Fibroblast of villous mesenchyme (primary cell): Measurements from ENCODE around the gene ARL2. TPM values are rescaled to one million over a fixed set of nuclear protein-coding genes. Genes with fewer than 3 reads are reported as not detected.
"Not testable (repeated sequence)": the region's sequence is repeated elsewhere in the genome, so short reads cannot be mapped to it uniquely, and the experiment has no call there.

Experiments used
- DNase-seq: peaks from one replicate; pipeline ENCODE4 v3.0.0-alpha.2; 2010; ENCODE audit warnings: low read depth
- H3K4me3 ChIP-seq: 2 replicates; pipeline ENCODE4 v1.5.1; 2011; ENCODE audit warnings: low read depth, mild to moderate bottlenecking, low read length
- total RNA-seq: library from RNA; depleted of rRNA; stranded (reverse); fragments of >200 nt; gene quantifications from 2 replicates; pipeline ENCODE4 v1.2.3, GENCODE V29; 2012
- TF ChIP-seq, protein P1 (sequence below): IDR thresholded peaks from 2 replicates; pipeline ENCODE4 v1.5.1; 2012; ENCODE audit warnings: low read depth, mild to moderate bottlenecking, low read length; ENCODE audit not compliant: insufficient read depth

The ARL2 gene
- total RNA-seq, 1 donor, result 44.5 TPM

DNA sequence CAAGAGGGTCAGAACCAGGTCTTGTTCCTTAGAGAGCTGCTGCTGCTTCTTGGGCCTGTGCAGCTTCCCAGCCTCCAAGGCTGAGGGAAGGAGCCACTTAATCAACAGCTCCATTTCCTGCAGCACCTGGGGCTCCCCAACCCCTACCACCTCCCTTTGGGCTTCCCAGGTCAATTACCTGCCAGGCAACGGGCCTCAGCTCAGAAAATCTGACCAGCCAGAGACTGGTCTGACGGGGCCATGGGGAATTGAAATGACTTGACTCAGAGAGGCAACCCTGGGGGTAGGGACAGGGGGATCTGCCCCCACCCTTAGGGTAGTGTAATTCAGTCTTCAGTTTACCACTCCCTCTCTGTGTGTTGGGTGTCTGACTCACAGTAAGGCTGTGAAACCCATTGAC lies 37.3 kb upstream of the ARL2 start:
- DNase-seq, result no peak
- TF ChIP-seq, protein P1, sequence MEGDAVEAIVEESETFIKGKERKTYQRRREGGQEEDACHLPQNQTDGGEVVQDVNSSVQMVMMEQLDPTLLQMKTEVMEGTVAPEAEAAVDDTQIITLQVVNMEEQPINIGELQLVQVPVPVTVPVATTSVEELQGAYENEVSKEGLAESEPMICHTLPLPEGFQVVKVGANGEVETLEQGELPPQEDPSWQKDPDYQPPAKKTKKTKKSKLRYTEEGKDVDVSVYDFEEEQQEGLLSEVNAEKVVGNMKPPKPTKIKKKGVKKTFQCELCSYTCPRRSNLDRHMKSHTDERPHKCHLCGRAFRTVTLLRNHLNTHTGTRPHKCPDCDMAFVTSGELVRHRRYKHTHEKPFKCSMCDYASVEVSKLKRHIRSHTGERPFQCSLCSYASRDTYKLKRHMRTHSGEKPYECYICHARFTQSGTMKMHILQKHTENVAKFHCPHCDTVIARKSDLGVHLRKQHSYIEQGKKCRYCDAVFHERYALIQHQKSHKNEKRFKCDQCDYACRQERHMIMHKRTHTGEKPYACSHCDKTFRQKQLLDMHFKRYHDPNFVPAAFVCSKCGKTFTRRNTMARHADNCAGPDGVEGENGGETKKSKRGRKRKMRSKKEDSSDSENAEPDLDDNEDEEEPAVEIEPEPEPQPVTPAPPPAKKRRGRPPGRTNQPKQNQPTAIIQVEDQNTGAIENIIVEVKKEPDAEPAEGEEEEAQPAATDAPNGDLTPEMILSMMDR, result no peak
- no peak overlapping the region for H3K4me3 ChIP-seq

DNA sequence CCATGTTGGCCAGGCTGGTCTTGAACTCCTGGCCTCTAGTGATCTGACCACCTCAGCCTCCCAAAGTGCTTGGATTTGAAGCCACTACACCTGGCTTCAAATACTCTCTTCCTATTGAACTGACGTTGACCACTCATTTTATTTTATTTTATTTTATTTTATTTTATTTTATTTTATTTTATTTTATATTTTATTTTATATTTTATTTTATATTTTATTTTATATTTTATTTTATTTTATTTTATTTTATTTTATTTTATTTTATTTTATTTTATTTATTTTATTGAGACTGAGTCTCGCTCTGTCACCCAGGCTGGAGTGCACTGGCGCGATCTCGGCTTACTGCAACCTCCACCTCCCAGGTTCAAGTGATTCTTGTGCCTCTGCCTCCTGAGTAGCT lies 30.6 kb upstream of the ARL2 start:
- not testable (repeated sequence) for DNase-seq, H3K4me3 ChIP-seq

DNA sequence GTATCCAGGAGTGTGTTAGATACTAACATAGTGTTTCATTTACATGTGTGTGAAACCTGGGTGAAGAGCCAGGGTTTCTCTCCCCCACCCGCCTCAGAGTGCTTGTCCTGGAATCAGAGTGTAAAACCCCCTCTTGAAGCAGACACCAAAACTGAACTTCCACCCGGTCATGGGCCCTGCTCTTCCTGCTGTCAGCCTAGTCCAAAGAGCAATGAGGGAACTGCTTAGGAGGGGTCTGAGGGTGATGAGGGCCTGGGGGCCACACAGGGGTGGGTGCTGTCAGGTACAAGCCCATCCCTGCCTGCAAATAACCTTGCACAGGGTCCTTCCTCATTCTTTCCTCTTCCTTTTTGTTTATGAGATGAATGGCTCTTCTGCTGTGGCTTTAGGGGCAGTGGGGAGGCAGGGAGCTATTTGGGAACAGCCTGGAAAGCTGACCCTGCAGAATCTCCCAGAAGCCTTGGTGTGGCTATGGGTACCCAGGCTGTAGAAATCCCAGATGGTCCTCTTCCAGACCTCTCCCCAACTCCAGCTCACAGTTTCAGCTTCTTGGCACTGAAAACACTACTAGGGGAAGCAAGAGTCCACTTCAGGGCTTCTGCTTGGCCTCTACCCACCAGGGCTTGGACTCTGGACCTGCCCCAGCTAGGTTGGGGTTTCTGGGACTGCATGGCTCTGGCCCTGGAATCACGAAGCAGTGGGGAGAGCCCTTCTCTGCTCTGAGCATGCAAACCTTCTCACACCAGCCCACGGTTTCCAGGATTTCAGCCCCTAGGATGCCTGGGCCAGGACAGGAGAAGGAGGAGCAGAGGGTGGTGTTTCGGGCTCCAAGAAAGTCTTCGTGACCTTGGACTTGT lies 25.7 kb upstream of the ARL2 start:
- TF ChIP-seq, protein P1, result no peak
- no peak for DNase-seq
- no peak overlapping the region for H3K4me3 ChIP-seq

DNA sequence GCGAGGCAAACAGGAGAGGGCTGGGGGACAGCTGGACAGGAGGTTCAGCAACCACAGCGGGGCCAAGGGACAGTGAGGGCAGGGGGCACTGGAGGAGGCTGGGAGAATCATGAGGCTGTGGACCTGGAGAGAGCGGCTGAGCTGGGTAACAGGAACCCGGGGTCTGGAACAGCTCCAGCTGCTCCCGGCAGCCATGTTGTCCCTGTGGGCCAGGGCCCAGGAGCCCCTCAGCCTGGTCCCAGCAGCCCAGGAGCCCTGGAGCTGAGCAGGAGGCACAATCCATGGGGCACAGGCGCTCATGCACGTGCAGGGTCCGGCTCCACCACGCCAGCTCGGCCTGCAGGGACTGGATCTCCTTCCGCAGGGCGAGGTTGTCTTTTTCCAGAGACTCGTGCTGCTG lies 24.5 kb upstream of the ARL2 start:
- TF ChIP-seq, protein P1, result no peak
- no peak for DNase-seq
- no peak overlapping the region for H3K4me3 ChIP-seq

DNA sequence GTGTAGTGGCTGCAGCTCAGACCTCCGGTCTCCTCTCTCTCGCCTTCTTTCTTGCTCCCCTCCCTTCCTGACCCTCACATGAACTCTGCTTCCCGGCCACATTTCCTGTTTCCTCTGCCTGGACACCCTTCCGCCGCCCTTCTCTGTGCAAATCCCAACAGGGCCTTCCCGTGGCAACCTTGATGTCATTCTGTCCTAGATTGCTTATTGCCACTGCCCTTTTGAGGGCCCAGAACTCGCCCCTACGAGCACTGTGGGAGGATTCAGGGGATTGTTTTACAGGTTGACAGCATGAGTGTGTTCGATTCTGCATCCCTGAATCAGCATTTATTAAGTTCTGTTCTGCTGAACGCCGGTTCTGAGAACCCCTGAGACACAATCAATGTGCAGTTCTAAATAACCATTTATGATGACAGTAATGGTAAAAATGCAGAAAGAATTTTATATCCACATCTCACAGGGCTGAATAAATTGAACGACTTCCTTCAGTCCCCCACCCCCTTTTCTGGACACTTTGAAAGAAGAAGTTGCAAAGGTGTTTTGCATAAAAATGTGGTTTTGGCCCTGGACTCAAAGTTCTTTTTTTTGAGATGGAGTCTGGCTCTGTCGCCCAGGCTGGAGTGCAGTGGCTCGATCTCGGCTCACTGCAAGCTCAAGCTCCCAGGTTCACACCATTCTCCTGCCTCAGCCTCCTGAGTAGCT lies 23.6 kb upstream of the ARL2 start:
- DNase-seq, result peak; percentile 40
- no peak overlapping the region for H3K4me3 ChIP-seq
- TF ChIP-seq, protein P1, result no peak

DNA sequence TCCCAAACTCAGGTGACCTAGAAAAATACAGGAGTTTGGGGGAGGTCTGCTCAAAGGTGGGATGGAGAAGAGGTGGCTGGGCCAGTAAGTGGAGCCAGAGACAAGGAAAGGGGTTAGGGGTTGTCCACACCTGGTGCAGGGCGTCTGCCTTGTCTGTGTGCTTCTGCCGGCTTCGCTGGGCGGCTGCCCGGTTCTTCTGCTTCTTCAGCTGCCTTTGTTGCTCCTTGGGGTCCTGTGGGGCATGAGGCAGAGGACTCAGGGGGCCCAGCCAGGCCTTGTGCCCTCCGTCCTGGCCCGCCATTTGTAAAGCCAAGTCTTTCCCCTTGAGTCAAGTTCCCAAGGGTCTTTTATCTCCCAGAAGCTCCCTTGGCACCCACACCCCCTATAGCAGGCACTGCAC lies 19.6 kb upstream of the ARL2 start:
- TF ChIP-seq, protein P1, result no peak
- no peak for DNase-seq
- no peak overlapping the region for H3K4me3 ChIP-seq

DNA sequence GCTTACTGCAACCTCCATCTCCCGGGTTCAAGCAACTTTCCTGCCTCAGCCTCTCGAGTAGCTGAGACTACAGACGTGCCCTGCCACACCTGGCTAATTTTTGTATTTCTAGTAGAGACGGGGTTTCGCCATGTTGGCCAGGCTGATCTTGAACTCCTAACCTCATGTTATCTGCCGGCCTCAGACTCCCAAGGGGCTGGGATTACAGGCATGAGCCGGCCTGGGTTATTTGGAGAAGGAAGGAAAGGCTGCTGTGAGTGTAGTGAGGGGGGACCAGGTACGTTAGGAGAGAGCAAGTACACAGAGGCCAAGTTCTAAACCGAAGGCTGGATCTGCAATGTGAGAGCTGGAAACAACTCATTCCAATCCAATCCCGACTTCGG lies 17.6 kb upstream of the ARL2 start:
- TF ChIP-seq, protein P1, result no peak
- peak overlapping the region; percentile 54 for H3K4me3 ChIP-seq
- no peak for DNase-seq
